Measurements from ENCODE around the gene ITIH3. TPM values are rescaled to one million over a fixed set of nuclear protein-coding genes. Genes with fewer than 3 reads are reported as not detected.
A peak's percentile ranks its signal among the peaks of the same experiment; 100 is the strongest.

Gene ITIH3
- total RNA-seq, 6 experiments from 2014 or later, result 742 to 1,822 (median 982) TPM

DNA sequence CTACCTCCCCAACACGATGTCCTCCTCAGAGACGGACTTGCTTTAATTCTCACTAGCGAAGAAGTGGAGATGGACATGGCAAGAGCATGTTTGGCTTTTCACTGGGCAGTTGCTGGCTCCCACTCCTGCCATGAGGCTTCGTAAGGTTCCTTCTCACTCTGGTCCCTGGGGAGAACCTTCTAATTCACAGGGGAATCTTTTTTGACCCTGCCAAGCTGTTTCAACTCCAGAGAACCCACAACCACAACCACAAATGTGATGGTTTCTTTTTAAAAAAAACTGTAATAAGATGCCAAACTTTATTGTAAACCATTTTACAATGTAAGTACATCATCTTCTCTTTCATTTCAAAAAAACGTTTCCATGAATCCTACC, 41.9 kb downstream of the ITIH3 start:
- Histone ChIP-seq H3K27ac (no peak overlapping the region), H3K27me3 (no peaks in the 10 kb centered on the region), H3K4me1 (peaks cover 0 to 64% (median 16%) of the 10 kb centered on the region in 4 donors), H3K36me3 (peaks cover 0 to 8% (median 0%) of the 10 kb centered on the region in 4 donors), H3K9me3 (no peaks in the 10 kb centered on the region), H3K4me3 (no peak overlapping the region)
- ATAC-seq (no peak), DNase-seq (no peak)
- TF ChIP-seq, protein P1, sequence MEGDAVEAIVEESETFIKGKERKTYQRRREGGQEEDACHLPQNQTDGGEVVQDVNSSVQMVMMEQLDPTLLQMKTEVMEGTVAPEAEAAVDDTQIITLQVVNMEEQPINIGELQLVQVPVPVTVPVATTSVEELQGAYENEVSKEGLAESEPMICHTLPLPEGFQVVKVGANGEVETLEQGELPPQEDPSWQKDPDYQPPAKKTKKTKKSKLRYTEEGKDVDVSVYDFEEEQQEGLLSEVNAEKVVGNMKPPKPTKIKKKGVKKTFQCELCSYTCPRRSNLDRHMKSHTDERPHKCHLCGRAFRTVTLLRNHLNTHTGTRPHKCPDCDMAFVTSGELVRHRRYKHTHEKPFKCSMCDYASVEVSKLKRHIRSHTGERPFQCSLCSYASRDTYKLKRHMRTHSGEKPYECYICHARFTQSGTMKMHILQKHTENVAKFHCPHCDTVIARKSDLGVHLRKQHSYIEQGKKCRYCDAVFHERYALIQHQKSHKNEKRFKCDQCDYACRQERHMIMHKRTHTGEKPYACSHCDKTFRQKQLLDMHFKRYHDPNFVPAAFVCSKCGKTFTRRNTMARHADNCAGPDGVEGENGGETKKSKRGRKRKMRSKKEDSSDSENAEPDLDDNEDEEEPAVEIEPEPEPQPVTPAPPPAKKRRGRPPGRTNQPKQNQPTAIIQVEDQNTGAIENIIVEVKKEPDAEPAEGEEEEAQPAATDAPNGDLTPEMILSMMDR (IDR thresholded peaks at IDR 0.05), result no peak
- no peak for TF ChIP-seq POLR2A (IDR thresholded peaks at IDR 0.05)
- WGBS (ENCODE audit: insufficient coverage, low coverage, low lambda C conversion rate, missing lambda C conversion rate), result 88% methylated on average over 4 of the region's 5 CpGs
- intact Hi-C loops (cut with DNase I), result no loop called here

DNA sequence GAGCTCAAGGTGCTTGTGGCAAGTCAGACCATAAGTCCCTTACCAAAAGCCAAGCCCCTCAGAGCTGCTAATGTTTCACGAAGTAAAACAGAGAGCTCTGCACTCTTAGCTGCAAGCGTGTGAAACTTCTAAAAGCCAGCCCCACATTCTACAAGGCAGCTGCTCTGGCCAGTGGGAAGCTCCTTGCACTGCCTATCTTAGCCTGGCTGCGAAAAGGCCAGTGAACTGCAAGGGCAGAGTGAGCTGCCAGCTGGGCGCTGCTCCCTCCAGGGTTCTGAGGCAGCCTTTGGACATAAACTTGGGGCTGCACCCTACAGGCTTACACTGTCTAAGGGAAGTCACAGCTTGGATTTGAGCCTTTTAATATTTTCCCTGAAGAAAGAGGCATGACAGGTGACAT, 42.4 kb downstream of the ITIH3 start:
- Histone ChIP-seq H3K9me3 (no peaks in the 10 kb centered on the region), H3K4me1 (peaks cover 0 to 63% (median 17%) of the 10 kb centered on the region in 4 donors), H3K4me3 (no peak overlapping the region), H3K27me3 (no peaks in the 10 kb centered on the region), H3K36me3 (peaks cover 0 to 8% (median 0%) of the 10 kb centered on the region in 4 donors), H3K27ac (no peak overlapping the region)
- intact Hi-C loops (cut with DNase I), result no loop called here
- 38% methylated on average over 1 of the region's 4 CpGs for WGBS (ENCODE audit: insufficient coverage, low coverage, low lambda C conversion rate, missing lambda C conversion rate)
- DNase-seq, result peak in 1 of 3 donors; percentile 53
- no peak for ATAC-seq
- TF ChIP-seq, protein P1 (IDR thresholded peaks at IDR 0.05), result no peak
- no peak for TF ChIP-seq POLR2A (IDR thresholded peaks at IDR 0.05)

DNA sequence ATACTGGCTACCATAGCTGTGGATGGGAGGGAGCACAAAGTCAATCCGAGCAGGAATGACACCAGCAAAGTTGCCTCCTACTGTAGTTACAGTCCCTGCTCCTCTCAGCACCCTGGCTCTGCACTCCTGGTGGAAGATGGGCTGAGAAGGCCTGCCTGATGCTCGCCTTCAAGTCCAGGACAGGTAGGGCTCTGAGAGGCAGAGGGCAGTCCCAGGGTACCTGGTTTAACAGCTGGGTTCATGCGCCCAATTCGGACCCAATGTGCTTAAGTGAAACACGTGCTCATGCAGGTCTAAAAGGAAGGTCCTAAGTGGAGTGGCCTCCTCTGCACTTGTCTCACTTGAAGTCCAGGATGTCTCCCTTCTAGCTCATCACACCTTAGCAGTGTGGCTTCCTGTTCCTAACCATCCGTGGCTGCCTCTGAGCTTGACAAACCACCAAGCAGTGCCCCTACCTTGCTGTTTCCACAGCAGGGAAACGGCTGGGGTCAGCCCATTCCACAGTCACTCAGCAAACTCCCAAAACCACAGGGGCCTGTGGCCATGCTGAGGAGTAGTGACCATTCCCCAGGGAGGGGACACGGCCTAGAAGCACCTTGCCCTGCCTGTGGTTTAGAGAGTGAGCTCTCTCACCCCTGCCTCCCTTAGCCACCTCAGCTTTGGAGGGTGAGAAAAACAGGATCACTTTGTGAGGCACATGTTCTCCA, 44.1 kb downstream of the ITIH3 start:
- intact Hi-C loops (cut with DNase I), result no loop called here
- ATAC-seq, result no peak
- H3K4me3 ChIP-seq, result no peak overlapping the region

DNA sequence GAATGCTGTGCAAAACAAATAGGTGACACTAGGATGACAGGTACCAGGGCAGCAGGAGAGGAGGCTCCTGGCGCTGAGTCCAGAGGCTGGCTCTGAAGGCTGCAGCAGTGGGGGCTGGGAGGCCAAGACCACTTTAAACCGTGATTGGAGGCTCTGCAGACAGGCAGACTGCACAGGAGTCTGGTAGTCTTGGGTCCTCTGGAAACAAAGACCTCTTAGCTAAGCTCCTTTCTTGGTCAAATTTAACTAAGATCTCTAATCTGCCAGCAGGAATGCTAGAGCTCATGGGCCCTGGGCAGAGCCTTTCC, 44.6 kb downstream of the ITIH3 start:
- ATAC-seq (no peak), DNase-seq (peak in 2 of 3 donors; percentile 14 to 40)
- Histone ChIP-seq H3K36me3 (peaks cover 0 to 8% (median 0%) of the 10 kb centered on the region in 4 donors), H3K4me3 (no peak overlapping the region), H3K27me3 (no peaks in the 10 kb centered on the region), H3K9me3 (no peaks in the 10 kb centered on the region), H3K4me1 (peaks cover 0 to 64% (median 21%) of the 10 kb centered on the region in 4 donors), H3K27ac (peak overlapping the region in 1 of 3 donors; percentile 49)
- no CpG with 5 or more reads among the region's 2 CpGs for WGBS (ENCODE audit: insufficient coverage, low coverage, low lambda C conversion rate, missing lambda C conversion rate)
- intact Hi-C loops (cut with DNase I), result no loop called here
- no peak for TF ChIP-seq POLR2A (IDR thresholded peaks at IDR 0.05)
- TF ChIP-seq, protein P1 (IDR thresholded peaks at IDR 0.05), result no peak

More for the DNA sequence above, 44.1 kb downstream of the ITIH3 start:
- H3K9me3 ChIP-seq, result no peaks in the 10 kb centered on the region
- TF ChIP-seq POLR2A (IDR thresholded peaks at IDR 0.05), result no peak
- TF ChIP-seq, protein P1 (IDR thresholded peaks at IDR 0.05), result no peak
- peak in 2 of 3 donors; percentile 11 to 28 for DNase-seq
- H3K27ac ChIP-seq, result peak overlapping the region in 1 of 3 donors; percentile 49
- WGBS (ENCODE audit: insufficient coverage, low coverage, low lambda C conversion rate, missing lambda C conversion rate), result 87% methylated on average over 3 of the region's 8 CpGs
- H3K27me3 ChIP-seq, result no peaks in the 10 kb centered on the region
- H3K36me3 ChIP-seq, result peaks cover 0 to 8% (median 0%) of the 10 kb centered on the region in 4 donors
- peaks cover 0 to 64% (median 19%) of the 10 kb centered on the region in 4 donors for H3K4me1 ChIP-seq
